Stimulated activated effector memory CD8-positive, alpha-beta T cell treated with anti-CD3 and anti-CD28 coated beads, Interleukin-12 subunit alpha, Interleukin-12 subunit beta, amount 100 ng/mL, for 72 hours (primary cell): ENCODE results near the gene FTH1.
"Not testable (repeated sequence)": the region's sequence is repeated elsewhere in the genome, so short reads cannot be mapped to it uniquely, and the experiment has no call there.

Source experiments
- ATAC-seq: fragments of 150-1000 bp; cut with Tn5 transposase; 2 replicates; pipeline ENCODE4 v1.10.0; 2021
- DNase-seq, 2 donors: peaks; one replicate each; pipeline ENCODE4 v3.0.0; 2021 to 2022; ENCODE audit warnings: low spot score in 2 of 2
- H3K27ac Mint-ChIP-seq: one replicate; pipeline ENCODE4 v1.8.0; 2022; ENCODE audit warnings: mild to moderate bottlenecking, mixed read lengths
- H3K36me3 Mint-ChIP-seq: one replicate; pipeline ENCODE4 v1.8.0; 2022; ENCODE audit warnings: mild to moderate bottlenecking, mixed read lengths
- H3K4me1 Mint-ChIP-seq: one replicate; pipeline ENCODE4 v1.8.0; 2022; ENCODE audit warnings: mixed read lengths
- H3K4me3 Mint-ChIP-seq: one replicate; pipeline ENCODE4 v1.8.0; 2022; ENCODE audit warnings: mild to moderate bottlenecking, mixed read lengths
- H3K9me3 Mint-ChIP-seq: one replicate; pipeline ENCODE4 v1.8.0; 2022; ENCODE audit warnings: mixed read lengths

Gene FTH1

DNA sequence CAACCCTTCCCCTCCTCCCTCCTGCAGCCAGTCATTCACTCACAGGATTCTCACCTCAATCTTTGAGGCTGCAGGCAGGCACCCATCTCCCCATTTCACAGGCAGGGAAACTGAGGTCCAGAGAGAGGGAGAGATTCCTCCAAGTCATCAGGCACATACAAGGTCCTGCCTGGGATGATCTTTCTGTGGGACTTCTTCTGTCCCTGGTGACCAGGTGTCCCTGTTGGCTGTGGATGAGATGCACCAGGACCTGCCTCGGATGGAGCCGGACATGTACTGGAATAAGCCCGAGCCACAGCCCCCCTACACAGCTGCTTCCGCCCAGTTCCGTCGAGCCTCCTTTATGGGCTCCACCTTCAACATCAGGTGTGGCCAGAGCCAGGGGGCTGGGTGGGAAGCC lies 7.8 kb downstream of the FTH1 start:
- DNase-seq (no peak), ATAC-seq (no peak)
- no peak overlapping the region for H3K27ac Mint-ChIP-seq
- no peaks in the 10 kb centered on the region for H3K9me3 Mint-ChIP-seq
- H3K4me3 Mint-ChIP-seq = no peak overlapping the region
- peaks cover 21% of the 10 kb centered on the region for H3K36me3 Mint-ChIP-seq
- H3K4me1 Mint-ChIP-seq = peaks cover 22% of the 10 kb centered on the region

DNA sequence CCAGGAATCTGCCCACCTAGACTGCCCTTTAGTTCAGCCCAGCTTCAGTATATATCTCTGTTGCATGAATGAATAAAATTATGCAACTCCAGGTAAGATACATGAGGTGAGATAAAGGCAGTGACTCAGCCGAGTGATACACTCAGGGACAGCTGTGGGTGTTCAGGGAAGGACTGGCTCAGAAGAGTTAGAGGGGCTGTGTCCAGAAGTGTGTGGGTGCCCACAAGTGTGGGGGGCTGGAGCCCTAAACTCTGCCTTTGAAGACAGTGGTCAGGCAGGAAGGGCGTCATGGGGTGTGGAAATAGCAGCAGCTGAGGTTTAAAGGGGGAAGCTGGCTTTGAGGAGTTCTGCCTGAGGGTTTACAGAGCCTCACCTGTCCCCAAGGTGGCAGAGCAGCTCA lies 8.3 kb downstream of the FTH1 start:
- Mint-ChIP-seq H3K4me1 (peaks cover 21% of the 10 kb centered on the region), H3K36me3 (peaks cover 16% of the 10 kb centered on the region), H3K9me3 (no peaks in the 10 kb centered on the region), H3K27ac (no peak overlapping the region), H3K4me3 (no peak overlapping the region)
- no peak for ATAC-seq
- DNase-seq = no peak

DNA sequence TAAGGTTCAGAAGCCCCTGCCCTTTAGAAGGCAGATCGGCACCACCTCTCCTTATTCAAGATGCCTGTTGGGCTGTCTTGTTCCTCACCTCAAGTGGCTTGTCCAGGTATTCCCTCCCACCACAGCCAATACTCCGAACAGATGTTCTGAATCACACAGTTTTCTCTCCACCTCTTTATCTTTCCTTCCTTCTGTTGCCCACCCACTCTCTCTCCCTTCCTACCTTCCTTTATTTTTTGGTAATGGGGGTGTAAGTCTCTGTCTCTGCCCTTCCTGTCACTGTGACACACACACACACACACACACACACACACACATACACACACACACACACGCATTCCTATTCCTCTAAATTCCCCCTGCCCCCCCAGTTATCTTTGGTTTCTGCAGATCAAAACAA lies 8.8 kb downstream of the FTH1 start:
- Mint-ChIP-seq H3K4me3 (no peak overlapping the region), H3K27ac (no peak overlapping the region), H3K36me3 (peaks cover 10% of the 10 kb centered on the region), H3K9me3 (no peaks in the 10 kb centered on the region), H3K4me1 (peaks cover 15% of the 10 kb centered on the region)
- ATAC-seq (no peak), DNase-seq (no peak)

DNA sequence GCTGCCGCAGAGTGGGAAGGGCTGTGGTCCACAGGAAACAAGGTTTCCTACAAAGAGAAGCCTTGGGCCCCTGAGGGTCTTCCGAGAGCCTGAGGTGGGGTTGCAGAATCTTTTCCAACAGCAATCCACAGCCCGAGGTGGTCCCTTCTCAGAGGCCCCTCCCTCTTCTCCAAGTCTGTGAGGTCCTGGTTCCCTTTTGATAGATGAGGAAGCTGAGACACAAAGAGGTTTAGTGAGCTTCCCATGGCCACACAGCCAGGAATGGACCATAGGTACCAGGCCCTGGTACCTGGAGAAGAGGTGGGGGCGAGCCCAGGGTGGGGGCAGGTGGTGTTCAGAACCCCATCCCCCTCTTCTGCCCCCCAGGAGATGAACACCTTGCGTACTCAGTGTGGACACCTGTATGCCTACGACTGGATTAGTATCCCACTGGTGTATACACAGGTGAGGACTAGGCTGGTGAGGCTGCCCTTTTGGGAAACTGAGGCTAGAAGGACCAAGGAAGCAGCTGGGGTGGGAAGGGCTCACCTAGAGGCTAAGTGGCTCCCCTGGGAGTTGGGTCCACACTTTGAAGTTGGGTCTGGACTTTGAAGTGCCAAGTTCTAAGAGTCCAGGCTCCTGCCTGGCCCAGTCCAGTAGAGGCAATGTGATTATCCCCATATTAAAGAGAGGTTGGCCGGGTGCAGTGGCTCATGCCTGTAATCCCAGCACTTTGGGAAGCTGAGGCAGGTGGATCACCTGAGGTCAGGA lies 10.2 kb downstream of the FTH1 start:
- Mint-ChIP-seq H3K9me3 (no peaks in the 10 kb centered on the region), H3K4me3 (no peak overlapping the region), H3K27ac (no peak overlapping the region), H3K4me1 (peaks cover 6% of the 10 kb centered on the region), H3K36me3 (no peaks in the 10 kb centered on the region)
- DNase-seq (peak in 1 of 2 donors; percentile 42), ATAC-seq (no peak)

DNA sequence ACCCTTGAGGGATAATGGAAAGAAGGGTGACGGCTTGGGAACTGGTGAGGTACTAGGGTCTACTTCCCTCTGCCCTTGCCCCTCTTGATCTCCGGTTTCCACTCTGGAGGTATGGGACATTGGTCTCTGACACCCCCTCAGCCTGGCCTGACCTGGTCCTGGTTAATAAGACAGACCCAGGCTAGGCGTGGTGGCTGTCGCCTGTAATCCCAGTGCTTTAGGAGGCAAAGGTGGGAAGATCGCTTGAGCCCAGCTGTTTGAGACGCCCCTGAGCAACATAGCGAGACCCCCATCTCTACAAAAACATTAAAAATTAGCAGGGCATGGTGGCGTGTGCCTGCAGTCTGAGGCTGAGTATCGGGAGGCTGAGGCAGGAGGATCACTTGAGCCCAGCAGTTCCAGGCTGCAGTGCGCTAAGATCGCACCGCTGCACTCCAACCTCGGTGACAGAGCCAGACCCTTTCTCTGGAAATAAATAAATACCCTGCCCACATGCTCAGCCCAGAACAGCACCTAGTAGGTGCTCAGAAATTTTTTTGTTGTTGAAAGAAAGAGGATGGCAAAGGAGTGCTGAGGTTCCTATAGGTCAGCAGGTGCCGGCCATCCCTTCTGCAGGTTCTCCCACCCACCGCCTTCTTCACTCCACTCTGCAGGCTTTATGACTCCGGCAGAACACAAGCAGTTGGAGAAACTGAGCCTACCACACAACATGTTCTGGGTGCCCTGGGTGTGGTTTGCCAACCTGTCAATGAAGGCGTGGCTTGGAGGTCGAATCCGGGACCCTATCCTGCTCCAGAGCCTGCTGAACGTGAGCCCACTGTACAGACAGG lies 11.0 kb downstream of the FTH1 start:
- Mint-ChIP-seq H3K9me3 (no peaks in the 10 kb centered on the region), H3K36me3 (no peaks in the 10 kb centered on the region), H3K4me3 (peak overlapping the region; percentile 44), H3K4me1 (peaks cover 6% of the 10 kb centered on the region), H3K27ac (no peak overlapping the region)
- ATAC-seq = no peak
- DNase-seq = peak in 1 of 2 donors; percentile 44

DNA sequence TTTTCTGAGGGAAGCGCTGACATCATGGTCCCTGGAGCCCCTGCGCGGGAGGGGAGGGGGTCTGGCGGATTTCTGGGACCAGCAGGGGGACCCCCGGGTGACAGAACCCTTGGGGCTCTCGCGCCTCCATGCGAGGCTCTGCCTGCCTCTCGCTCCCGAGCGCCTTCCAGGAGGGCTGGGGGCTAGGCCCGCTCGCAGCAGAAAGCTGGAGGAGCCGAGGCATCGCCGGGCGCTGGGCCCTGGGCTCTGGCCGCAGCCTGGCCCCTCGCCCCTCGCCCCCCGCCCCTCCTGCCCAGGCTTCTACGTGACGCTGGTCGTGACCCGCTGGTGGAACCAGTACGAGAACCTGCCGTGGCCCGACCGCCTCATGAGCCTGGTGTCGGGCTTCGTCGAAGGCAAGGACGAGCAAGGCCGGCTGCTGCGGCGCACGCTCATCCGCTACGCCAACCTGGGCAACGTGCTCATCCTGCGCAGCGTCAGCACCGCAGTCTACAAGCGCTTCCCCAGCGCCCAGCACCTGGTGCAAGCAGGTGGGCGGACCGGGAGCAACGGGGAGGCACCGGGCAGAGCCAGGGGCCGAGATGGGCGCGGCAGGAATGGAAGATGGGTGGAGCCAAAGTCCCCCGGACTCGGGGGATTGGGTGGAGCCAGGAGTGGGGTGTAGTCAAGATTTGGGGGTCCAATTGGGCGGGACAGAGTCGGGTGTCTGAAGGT lies 11.9 kb downstream of the FTH1 start:
- DNase-seq = no peak

DNA sequence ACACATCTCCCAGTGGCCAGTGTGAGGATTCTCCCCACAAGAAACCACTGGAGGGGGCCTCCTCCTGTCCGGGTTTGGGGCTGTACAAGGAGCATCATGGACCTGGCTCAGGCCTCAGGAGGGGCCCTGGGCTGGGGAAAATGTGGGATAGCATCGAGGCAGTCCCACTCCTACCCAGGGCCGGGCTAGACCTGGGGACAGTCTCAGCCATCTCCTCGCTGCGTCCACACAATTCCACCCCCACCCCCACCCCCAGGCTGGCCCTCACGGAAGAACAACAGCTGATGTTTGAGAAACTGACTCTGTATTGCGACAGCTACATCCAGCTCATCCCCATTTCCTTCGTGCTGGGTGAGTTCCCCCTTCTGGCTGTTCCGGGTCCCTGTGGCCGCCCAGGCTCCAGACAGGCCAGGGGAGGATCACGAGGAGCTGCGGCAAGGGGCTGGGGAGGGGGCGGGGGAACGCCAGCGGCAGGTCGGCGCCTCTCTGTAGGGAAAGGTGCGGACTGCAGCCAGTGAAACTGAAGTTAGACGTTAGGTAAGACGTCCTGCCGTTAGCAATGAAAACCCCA lies 12.5 kb downstream of the FTH1 start:
- Mint-ChIP-seq H3K4me1 (peaks cover 6% of the 10 kb centered on the region), H3K27ac (no peak overlapping the region), H3K4me3 (peak overlapping the region; percentile 44), H3K9me3 (no peaks in the 10 kb centered on the region), H3K36me3 (no peaks in the 10 kb centered on the region)
- ATAC-seq = no peak
- DNase-seq = no peak

More for the DNA sequence above, 11.9 kb downstream of the FTH1 start:
- peak; percentile 65 for ATAC-seq
- peaks cover 6% of the 10 kb centered on the region for H3K4me1 Mint-ChIP-seq
- no peaks in the 10 kb centered on the region for H3K9me3 Mint-ChIP-seq
- H3K4me3 Mint-ChIP-seq = peak overlapping the region; percentile 44
- H3K27ac Mint-ChIP-seq = no peak overlapping the region
- H3K36me3 Mint-ChIP-seq = no peaks in the 10 kb centered on the region

DNA sequence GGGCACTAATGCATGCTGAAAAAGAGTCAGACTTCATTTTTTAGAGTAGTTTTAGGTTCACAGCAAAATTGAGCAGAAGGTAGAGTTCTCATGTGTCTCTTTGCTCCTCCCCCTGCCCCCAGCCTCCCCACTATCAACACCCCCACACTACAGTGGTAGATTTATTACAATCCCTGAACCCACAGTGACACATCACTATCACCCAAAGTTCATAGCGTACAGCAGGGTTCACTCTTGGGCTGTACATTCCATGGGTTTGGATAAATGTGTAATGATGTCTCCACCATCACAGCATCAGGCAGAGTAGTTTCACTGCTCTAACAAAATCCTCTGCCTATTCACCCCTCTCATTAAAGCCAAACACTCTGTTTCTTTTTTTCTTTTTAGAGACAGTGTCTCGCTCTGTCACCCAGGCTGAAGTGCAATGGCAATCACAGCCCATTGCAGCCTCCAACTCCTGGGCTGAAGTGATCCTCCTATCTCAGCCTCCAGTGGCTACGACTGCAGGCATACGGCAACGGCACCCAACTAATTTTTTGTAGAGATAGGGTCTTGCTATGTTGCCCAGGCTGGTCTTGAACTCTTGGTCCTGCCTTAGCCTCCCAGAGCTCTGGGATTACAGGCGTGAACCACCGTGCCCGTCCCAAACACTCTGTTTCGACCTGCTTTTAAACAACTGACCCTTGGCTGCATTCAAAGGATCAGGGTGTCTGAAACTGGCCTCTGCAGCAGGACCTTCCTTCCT lies 13.2 kb downstream of the FTH1 start:
- Mint-ChIP-seq H3K9me3 (no peaks in the 10 kb centered on the region), H3K4me3 (no peak overlapping the region), H3K36me3 (no peaks in the 10 kb centered on the region), H3K4me1 (peaks cover 5% of the 10 kb centered on the region), H3K27ac (no peak overlapping the region)
- no peak for DNase-seq
- ATAC-seq = no peak

DNA sequence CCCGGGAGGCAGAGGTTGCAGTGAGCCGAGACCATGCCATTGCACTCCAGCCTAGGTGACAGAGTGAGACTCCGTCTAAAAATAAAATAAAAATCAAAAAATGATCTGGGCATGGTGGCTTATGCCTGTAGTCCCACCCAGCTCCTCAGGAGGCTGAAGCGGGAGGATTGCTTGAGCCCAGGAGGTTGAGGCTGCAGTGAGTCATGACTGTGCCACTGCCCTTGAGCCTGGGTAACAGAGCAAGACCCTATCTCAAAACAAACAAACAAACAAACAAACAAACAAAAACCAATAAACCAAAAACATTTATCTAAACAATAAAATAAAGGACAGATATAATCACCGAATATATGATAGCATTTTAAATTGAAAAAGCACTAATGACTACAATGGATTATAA lies 13.8 kb downstream of the FTH1 start:
- DNase-seq, H3K4me1 Mint-ChIP-seq, H3K36me3 Mint-ChIP-seq, H3K27ac Mint-ChIP-seq, H3K4me3 Mint-ChIP-seq, H3K9me3 Mint-ChIP-seq, ATAC-seq: not testable (repeated sequence)

DNA sequence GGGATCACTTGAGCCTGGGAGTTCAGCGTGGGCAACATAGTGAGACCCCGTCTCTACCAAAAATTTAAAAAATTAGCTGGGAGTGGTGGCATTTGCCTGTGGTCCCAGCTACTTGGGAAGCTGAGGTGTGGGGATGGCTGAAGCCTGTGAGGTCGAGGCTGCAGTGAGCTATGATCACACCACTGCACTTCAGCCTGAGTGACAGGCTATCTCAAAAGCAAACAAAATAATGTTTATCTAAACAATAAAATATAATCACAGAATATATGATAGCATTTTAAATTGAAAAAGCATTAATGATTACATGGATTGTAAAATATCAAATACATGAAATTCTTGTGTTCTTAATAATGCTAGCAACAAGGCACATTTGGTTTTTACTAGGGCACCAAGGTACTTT lies 14.6 kb downstream of the FTH1 start:
- no peaks in the 10 kb centered on the region for H3K36me3 Mint-ChIP-seq
- ATAC-seq = no peak
- H3K9me3 Mint-ChIP-seq = no peaks in the 10 kb centered on the region

DNA sequence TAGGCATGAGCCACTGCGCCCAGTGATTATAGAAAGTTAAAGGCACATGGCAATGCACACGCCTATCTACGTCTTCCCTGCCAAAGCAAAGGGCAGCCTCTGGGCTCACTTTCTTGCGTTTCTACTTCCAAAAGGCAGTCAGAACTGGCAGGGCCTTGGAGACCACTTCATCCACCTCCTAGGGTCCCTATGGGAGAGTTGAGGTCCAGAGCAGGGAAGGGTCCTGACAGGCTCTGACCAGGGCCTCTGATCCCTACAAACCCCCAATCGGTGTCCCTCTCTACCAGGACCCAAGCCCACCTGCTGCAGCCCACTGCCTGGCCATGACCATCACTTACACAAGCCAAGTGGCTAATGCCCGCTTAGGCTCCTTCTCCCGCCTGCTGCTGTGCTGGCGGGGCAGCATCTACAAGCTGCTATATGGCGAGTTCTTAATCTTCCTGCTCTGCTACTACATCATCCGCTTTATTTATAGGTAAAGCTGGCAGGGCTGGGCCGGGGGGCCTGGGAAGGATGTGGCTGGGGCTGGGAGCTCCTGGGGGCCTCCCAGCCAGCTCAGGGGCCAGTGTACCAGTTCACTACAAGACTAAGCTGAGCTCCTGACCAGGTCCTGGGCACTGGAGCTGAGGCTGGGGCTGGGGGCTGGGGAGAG lies 15.8 kb downstream of the FTH1 start:
- DNase-seq (no peak), ATAC-seq (no peak)
- no peak overlapping the region for H3K27ac Mint-ChIP-seq
- H3K4me1 Mint-ChIP-seq = no peaks in the 10 kb centered on the region
- no peaks in the 10 kb centered on the region for H3K9me3 Mint-ChIP-seq
- no peak overlapping the region for H3K4me3 Mint-ChIP-seq
- no peaks in the 10 kb centered on the region for H3K36me3 Mint-ChIP-seq

More for the DNA sequence above, 14.6 kb downstream of the FTH1 start:
- DNase-seq = no peak
- Mint-ChIP-seq H3K4me3 (no peak overlapping the region), H3K4me1 (no peaks in the 10 kb centered on the region), H3K27ac (no peak overlapping the region)

DNA sequence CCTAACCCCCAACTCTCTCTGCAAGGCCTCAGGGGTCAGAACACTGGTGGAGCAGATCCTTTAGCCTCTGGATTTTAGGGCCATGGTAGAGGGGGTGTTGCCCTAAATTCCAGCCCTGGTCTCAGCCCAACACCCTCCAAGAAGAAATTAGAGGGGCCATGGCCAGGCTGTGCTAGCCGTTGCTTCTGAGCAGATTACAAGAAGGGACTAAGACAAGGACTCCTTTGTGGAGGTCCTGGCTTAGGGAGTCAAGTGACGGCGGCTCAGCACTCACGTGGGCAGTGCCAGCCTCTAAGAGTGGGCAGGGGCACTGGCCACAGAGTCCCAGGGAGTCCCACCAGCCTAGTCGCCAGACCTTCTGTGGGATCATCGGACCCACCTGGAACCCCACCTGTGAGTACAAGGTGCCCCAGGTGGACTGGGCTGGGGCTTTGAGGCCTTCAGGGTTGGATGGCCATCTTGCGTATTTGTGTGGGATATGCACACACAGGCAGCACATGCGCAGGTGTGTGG lies 17.3 kb downstream of the FTH1 start, which contains the start of gene BEST1:
BEST1 (plus strand) TSS at position 317 of the 513 bp plus-strand sequence. CDS start 1,456 bp downstream, outside the sequence.
- ATAC-seq = no peak
- H3K4me3 Mint-ChIP-seq = no peak within 1 kb of the TSS
- no peaks in the 10 kb centered on the region for H3K9me3 Mint-ChIP-seq
- no peaks in the 10 kb centered on the region for H3K4me1 Mint-ChIP-seq
- no peaks in the 10 kb centered on the region for H3K36me3 Mint-ChIP-seq
- H3K27ac Mint-ChIP-seq = no peak within 1 kb of the TSS
- no peak for DNase-seq

DNA sequence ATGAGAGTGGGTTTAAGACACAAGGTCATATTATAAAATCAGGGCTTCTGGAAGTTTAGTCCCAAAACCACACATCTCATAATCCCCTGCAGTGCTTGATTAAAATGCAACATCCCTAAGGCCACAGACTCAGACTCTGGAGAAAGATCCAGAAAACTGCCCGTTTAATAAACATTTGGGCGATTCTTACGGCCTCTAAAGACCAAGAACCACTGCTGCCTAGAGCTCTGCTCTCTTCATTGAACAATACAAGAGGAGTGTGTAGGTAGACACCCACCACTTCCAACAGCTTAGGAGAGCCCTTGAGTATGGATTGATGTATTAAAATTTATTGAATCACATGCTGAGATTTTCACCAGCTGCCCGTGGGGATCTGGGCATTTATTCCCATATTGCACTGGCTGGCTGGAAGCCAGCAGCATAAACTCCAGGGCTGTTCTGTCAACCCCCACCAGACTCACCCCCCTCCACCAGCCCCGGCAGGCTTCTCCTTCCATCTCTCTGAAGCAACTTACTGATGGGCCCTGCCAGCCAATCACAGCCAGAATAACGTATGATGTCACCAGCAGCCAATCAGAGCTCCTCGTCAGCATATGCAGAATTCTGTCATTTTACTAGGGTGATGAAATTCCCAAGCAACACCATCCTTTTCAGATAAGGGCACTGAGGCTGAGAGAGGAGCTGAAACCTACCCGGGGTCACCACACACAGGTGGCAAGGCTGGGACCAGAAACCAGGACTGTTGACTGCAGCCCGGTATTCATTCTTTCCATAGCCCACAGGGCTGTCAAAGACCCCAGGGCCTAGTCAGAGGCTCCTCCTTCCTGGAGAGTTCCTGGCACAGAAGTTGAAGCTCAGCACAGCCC lies 18.0 kb downstream of the FTH1 start:
- no peaks in the 10 kb centered on the region for H3K4me1 Mint-ChIP-seq
- H3K36me3 Mint-ChIP-seq = no peaks in the 10 kb centered on the region
- no peak overlapping the region for H3K4me3 Mint-ChIP-seq
- H3K27ac Mint-ChIP-seq = no peak overlapping the region
- H3K9me3 Mint-ChIP-seq = no peaks in the 10 kb centered on the region
- ATAC-seq (peak; percentile 35), DNase-seq (no peak)
